NK-92 treated with Interleukin-12 subunit alpha and Interleukin-12 subunit beta, amount 100 ng/mL, for 24 hours (cell line): ENCODE data around the gene TMPRSS7.

Source experiments
- DNase-seq: peaks from one replicate; lab custom pipeline; 2025; lab: John Stamatoyannopoulos, UW

Gene TMPRSS7

DNA sequence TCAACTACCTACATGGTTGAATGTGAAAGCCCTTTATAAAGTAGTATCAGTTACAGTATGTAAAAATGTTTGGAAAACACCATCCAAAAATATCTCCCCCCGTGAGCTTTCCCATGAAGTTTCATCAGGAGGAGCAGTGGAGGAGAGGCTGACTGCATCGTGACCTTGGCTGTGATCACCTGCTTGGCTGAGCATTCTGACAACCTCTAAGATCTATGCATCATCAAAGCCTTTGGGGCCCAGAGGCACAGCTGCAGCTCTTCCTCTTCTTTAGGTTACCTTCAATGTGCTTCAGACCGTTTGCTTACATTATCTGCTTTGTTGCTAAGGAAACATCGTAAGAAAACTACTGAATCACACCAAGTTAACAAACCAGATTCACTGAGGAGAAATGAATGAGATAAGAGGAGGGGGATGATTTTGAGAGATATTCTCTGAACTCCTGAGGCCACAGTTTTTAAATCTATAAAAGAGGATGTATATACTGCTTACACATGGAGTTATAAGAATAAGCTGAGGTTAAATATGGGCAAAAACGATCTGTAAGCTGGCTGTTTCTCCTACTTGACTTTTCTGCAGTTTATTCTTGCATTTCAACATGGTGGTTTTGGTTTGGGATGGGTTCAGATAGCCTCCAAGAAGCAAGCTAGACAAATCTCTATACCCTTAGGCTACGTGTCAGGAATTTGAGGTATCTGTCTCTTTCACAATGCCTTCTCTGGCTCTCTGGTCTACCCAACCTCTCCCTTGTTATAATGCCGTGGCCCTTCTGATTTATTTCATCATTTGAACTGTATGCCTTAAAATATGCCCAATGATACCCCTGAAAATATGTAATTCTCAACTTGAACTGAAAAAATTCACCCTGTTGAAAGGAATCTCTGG lies 94.5 kb downstream of the TMPRSS7 start:
- DNase-seq: no peak

DNA sequence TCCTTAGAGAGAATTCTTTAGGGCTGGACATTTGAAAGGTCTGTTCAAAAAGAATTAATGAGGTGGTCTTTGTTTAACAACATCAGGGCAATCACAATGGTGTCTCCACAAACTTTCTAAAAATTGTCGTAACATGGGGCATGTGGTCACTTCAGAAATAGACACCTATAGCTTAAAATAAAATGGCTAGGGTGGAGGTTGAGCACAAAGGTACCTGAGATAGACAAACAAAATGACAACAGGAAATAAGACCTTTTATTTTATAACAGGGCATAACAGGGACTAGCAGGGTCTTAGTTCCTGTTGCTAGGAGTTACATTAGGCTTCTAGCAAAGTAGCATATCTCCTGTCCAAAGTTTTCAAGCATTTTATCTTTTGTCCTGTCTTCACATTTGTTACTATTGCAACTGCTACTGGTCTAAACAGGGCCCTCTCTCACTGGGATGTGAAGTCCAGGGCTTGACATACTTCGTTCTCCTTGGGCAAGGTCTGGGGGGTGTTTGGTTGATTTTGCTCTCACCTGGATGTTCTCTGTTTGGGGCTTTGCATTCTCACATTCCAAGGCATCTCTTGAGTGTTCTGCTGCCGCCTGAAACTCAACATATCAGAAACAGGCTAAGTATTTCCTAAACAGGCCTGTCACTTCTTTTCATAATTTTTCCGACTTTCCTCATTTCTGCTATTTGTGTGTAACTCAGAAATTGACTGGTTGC lies 95.5 kb downstream of the TMPRSS7 start:
- DNase-seq: no peak

DNA sequence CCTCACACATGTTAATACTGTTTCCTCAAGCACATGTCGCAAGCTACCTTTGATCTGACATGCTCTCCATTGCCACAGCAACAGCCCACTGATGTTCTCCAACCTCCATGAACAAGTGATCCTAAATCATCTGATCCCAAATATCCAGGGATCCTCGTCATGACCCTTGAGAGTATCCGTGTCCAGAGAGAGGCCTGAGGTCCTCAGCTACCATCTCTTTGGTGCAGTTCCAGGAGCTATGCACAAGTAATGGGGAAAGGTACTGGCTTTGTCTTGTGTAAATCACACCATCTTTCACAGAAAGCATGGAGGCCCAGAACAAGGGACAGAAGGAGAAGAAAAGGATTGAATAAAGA lies 96.1 kb downstream of the TMPRSS7 start:
- no peak for DNase-seq
